ENCODE data around the gene PRDM16.
"Not testable (repeated sequence)": the region's sequence is repeated elsewhere in the genome, so short reads cannot be mapped to it uniquely, and the experiment has no call there.

The PRDM16 gene

GRCh38 chr1:3236955-3237354 is 168.0 kb downstream of the PRDM16 start:
- DNase-seq: no peak

GRCh38 chr1:3237570-3237969 is 168.6 kb downstream of the PRDM16 start:
- no peak for DNase-seq

GRCh38 chr1:3237994-3238702 is 169.1 kb downstream of the PRDM16 start:
- DNase-seq: no peak

GRCh38 chr1:3238703-3239278 is 169.8 kb downstream of the PRDM16 start:
- no peak for DNase-seq

DNA sequence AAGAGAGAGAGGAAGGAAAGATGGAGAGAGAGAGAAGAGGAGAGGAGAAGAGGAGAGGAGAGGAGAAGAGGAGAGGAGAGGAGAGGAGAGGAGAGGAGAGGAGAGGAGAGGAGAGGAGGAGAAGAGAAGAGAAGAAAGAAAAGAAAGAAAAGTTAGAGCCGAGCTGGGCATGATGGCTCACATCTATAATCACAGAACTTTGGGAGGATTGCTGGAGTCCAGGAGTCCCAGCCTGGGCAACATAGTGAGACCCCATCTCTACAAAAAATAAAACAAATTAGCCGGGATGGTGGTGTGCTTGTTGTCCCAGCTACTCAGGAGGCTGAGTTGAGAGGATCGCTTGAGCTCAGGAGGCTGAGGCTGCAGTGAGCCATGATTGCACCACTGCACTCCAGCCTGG is 171.0 kb downstream of the PRDM16 start:
- DNase-seq: not testable (repeated sequence)

DNA sequence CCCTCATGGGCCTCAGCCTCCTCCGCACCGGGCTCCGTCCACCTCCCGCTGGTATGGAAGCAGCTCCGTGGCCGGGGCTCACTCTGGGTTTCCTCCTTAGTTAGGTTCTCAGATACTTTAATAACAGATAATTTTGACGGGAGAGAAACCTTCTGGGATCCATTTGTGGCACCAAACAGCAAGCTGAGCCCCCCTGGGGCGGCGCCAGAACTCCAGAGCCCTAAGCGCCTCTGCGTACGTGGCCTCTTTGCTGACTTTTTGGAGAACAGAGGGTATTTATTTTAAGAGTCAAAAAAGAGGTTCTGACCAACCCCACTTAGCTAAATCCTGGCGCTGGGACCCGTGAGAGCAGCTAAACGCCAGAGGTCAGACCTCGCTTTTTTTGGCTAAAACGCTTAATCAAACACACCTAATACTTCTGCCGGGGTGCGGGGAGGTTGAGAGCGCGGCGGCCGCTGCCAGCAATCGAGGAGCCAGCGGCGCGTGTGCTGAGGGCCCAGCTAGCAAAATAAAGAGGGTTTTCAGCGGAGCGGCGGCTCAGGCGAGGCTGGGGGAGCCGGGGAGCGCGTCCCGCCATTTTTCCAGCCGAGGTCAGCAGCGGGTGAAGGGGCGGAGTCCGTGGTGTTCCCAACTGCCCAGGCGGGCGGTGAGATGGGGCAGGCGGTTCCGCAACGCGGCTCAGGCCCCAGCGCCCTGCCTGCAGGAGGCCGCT is 171.7 kb downstream of the PRDM16 start:
- no peak for DNase-seq

GRCh38 chr1:3241236-3241550 is 172.2 kb downstream of the PRDM16 start:
- no peak for DNase-seq

DNA sequence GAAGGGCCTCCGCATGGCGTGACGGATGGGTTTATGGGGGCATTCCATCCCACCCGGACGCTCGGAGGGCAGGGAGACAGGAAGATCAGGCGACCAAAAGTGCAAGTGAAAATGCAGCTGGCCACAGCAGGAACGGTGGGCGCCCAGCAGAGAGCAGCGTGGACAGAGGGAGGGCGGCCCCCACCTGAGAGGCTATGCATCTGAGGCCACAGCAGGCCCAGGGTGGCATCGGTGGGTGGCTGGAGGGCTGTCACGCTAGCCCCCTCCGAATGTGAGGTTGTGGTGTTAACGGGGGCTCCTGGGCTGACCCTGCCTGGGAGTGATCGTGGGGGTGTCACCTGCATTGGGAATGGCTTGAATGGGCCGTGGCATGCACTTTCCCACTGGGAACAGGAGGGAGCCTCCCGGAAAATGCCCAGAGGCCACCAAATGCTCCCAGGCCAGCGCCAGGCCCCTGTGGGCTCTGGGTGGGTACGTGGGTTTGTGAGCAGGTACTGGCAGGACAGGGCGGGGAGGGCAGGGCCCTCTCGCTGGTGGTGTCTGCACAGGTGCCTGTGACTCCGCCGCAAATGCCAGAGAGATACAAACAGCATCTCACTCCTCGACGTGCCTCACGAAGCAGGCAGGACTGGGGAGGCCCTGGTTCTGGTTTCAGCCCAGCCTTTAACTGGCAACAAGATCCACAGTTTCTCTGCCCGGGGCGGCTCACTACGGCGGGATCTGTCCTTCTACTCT is 172.8 kb downstream of the PRDM16 start:
- no peak for DNase-seq

GRCh38 chr1:3242408-3243260 is 173.6 kb downstream of the PRDM16 start:
- DNase-seq: no peak

- no peak for DNase-seq
These were observed 174.3 kb downstream of the PRDM16 start for GRCh38 chr1:3243304-3243703.

DNA sequence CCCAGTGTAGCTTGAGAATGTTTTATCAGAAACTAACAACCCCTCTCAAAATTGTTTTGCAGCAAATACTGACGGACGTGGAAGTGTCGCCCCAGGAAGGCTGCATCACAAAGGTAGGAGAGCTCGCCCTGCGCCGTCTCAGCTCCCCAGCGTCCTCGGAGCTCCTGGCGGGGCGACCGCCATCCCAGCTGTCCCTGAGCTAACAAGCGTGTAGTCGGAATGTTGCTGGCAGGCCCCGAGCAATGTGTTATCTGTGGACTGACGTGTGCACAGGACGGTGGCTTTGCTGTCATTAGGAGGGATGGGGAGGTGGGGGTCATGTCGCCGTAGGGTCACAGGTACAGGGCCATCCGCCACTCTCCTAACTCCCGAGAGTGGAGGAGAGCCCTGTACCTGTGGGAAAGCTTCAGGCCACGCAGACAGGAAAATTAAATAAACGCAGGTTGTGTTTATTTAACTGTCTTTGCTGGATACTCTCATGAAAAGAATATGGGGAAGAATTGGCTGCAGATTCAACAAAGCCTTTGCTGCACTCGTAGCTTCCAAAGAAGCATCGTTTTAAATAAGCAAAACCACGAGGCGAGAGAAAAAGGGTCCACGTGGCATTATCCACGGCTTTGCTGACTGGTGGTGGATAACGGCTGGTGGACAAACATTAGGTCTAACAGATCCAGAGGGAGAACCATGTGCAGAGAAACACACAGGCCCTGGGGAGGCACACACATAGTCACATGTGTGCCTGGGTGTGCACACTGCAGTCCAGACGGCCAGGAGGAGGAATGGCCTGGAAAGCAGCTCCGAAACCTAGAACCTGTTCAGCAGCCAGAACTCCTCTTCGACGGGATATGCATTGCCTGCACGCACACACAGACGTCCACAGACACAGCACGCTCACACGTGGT is 175.3 kb downstream of the PRDM16 start:
- DNase-seq: no peak

- no peak for DNase-seq
These were observed 175.9 kb downstream of the PRDM16 start for GRCh38 chr1:3244927-3245315.

DNA sequence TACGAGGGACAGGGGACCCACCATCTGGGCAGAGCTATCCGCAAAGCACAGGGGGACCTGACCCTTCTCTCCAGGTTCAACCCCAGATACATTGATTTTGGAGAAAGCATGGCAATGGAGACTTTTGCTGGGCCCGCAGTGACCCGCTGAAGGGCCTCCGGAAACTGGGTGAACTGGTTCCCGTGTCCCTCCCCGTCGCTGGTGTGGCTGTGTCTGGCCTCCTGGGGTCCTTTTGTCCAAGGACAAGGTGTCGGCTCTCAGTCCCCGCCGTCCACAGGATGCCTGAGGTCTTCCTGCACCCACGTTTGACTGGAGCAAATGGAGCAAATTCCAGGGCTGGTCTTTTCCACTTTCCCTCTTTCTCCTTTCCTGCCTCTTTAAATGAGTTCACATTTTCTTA is 176.3 kb downstream of the PRDM16 start:
- no peak for DNase-seq

- DNase-seq: no peak
These were observed 176.8 kb downstream of the PRDM16 start for GRCh38 chr1:3245768-3246167.

DNA sequence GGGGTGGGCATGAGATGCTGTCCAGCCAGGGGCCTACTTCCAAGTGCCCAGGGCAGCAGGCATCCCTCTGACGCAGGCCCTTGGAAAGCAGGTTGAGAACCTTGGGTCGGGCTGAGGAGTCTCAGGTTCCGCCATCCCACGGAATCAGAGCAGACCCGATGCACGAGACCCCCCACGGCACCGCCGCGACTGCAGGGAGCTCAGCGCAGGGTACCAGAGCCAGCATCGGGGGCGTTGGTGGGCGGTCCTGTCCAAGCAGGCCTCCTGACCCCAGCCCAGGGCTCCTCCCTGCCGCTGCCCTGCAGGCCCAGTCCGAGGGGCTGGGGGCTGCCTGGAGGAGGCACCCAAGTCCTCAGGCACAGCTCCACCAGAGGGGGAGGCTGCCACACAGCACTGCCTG is 177.2 kb downstream of the PRDM16 start:
- no peak for DNase-seq

DNA sequence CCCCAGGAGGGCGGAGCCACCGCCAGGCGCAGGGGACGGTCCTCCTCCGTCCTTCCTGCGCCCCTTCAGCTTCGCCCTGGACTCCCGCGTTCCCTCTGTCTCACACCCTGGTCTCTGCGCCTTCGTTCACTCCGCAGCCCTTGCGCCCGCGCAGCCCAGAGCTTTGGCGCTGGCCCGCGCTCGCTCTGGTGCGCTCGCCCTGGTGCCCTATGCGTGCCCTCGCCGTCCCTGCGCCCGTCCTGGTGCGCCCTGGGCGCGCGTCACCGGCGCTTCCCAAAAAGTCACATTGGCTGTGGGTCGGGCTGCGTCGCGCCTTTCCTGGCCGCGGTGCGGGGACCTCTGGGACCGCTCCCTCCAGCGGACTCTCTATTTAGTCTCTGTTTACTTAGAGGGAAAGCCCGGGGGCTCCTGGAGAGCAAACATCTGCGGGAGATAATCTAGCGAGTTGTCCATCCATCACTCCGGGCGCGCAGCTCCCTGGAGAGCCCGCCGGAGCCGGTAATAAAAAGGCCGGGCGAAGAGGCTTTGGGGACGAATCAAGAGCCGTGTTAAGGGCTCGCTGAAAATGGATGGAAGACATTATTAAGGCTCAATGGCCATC is 178.6 kb downstream of the PRDM16 start:
- no peak for DNase-seq

DNA sequence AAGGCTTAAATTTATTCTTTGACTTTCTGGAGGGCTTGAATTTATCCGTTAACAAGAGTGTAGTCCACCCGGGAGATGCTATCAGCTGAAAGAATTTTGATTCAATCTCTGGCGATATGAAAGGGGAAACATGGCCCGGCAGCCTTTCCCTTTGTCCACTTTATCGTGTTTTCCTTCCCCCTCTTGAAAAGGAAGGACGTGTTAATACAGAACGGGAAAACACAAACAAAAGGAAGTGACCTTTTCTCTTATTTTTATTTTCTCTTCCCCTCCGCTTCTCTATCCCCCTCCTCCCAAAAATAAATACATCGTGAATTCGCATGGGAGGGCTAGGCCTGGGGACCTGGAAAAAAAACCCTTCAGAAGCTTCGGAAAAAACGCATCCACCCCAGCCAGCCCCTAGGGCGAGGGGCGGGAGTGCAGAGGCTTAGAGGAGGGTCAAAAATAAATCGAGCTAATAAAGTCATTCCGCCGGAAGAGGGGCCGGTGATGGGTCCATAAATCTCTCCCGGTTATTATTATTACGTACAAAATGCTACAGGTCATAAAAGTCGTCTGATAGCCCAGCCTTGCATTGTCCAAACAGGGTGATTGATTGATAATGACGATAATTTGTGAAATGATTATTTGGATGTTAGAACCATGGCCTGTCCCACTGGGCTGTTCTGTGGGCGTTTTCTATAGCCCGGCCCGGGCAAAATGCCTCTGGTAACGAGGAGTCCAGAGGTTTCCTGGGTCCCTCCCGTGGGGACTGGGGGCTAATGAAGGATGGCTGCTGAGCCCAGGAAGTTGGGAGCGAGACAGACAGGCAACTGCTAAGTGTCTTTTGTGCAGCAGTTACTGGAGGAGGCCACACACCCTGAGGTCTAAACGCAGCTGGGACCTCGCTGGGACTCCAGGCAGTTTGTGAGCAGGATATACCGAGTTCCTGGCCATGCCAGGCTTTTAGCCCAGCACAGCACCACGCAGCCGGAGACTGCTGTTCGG is 179.4 kb downstream of the PRDM16 start:
- DNase-seq: no peak

- DNase-seq: no peak
These were observed 180.2 kb downstream of the PRDM16 start for GRCh38 chr1:3249231-3249630.

DNA sequence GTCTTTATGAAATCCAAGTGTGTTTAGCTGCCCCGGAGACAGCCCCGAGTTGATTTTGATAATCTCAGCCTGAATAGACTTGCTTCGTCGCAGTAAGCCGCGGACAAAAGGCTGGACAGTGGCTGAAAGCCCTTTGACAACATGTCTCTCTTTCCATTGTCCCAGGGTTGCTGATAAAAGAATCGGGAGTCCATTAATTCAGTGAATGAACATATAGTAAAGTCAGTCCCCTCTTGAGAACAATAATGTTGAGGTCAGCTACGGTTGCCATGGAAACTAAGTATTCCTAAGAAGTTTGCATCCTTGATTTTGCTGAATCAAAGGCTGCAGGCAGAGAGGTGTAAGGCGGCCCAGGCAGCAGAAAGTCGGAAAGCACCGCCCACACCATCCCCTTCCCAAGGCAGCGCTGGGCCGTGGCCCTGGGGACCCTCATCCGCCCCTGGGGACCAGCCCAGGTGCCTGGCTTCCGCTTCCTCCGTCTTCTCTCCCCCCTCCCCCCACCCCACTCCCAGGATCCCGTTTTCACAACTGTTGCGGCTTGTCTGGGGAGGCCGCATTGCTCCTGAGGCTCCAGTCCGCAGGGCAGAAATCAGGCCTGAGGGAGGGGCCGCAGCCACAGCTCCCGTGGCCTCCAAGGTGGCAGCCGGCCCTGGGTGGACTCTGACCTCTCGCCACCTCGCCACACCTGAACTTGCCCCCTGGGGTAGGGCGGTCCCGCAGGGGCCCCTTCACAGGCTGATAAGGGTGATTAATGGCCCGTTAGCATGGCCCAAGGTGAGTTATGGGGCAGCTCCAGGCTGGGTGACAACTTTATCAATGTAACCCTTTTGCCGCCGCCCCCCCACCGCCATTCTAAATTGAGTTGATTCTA is 180.9 kb downstream of the PRDM16 start:
- no peak for DNase-seq
